Measurements from ENCODE around the gene SLC26A6. TPM values are rescaled to one million over a fixed set of nuclear protein-coding genes. Genes with fewer than 3 reads are reported as not detected.

SLC26A6 gene
- total RNA-seq, 1 experiment from 2014 or later: 55.1 TPM

DNA sequence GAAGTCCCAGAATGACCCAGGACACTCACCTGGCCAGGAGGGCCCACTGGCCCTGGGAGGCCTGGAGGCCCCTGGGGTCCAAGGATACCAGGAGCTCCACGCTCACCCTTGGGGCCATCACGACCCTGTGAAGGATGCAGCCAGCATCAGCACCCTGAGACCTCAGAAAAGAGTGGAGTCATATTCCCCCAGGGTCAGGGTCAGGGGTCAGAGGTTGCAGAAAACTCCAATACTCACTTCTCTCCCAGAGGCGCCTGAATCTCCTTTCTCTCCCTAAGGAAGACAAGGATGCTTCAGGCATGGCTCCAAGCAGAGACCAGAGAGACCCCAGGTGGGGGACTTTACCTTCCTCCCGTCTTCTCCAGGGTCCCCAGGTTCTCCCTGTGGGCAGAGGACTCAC is 58.6 kb downstream of the SLC26A6 start:
- CTCF ChIA-PET: no interaction called here
- H3K4me1 ChIP-seq (ENCODE audit: control insufficient read depth in 1 of 2, insufficient read depth in 2 of 2, low read length in 2 of 2): no peaks in the 10 kb centered on the region
- DNase-seq (ENCODE audit: low read depth, low spot score) (no peak), ATAC-seq (no peak)
- no peaks in the 10 kb centered on the region for H3K9me3 ChIP-seq (ENCODE audit: control insufficient read depth in 1 of 2, insufficient read depth in 1 of 2, low read depth in 1 of 2, low read length in 2 of 2)
- H4K20me1 ChIP-seq (ENCODE audit: insufficient read depth): no peaks in the 10 kb centered on the region
- BruUV-seq (replicated peaks): no TSS peak
- no peak overlapping the region for H2AFZ ChIP-seq (ENCODE audit: low read depth, low read length, poor library complexity, severe bottlenecking)
- POLR2A ChIA-PET: no interaction called here
- TF ChIP-seq EZH2phosphoT487 (IDR thresholded peaks at IDR 0.05; ENCODE audit: borderline replicate concordance) (no peak), JUND (IDR thresholded peaks at IDR 0.05) (no peak), CBX3 (IDR thresholded peaks at IDR 0.05; ENCODE audit: low read depth) (no peak), POLR2AphosphoS5 (IDR thresholded peaks at IDR 0.05; ENCODE audit: low read depth, low read length) (no peak), ELF1 (IDR thresholded peaks at IDR 0.05; ENCODE audit: borderline replicate concordance, low read depth) (no peak), EZH2 (IDR thresholded peaks at IDR 0.05) (no peak), CTCF (IDR thresholded peaks at IDR 0.05 in 2 of 3, conservative IDR thresholded peaks at IDR 0.05 in 1 of 3; ENCODE audit: borderline replicate concordance in 1 of 3, insufficient read depth in 1 of 3, low read depth in 2 of 3, low read length in 2 of 3) (no peak), YY1 (IDR thresholded peaks at IDR 0.05; ENCODE audit: extremely low read depth, insufficient replicate concordance, low read depth, low read length) (no peak)
- TF ChIP-seq, protein P1, sequence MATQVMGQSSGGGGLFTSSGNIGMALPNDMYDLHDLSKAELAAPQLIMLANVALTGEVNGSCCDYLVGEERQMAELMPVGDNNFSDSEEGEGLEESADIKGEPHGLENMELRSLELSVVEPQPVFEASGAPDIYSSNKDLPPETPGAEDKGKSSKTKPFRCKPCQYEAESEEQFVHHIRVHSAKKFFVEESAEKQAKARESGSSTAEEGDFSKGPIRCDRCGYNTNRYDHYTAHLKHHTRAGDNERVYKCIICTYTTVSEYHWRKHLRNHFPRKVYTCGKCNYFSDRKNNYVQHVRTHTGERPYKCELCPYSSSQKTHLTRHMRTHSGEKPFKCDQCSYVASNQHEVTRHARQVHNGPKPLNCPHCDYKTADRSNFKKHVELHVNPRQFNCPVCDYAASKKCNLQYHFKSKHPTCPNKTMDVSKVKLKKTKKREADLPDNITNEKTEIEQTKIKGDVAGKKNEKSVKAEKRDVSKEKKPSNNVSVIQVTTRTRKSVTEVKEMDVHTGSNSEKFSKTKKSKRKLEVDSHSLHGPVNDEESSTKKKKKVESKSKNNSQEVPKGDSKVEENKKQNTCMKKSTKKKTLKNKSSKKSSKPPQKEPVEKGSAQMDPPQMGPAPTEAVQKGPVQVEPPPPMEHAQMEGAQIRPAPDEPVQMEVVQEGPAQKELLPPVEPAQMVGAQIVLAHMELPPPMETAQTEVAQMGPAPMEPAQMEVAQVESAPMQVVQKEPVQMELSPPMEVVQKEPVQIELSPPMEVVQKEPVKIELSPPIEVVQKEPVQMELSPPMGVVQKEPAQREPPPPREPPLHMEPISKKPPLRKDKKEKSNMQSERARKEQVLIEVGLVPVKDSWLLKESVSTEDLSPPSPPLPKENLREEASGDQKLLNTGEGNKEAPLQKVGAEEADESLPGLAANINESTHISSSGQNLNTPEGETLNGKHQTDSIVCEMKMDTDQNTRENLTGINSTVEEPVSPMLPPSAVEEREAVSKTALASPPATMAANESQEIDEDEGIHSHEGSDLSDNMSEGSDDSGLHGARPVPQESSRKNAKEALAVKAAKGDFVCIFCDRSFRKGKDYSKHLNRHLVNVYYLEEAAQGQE (IDR thresholded peaks at IDR 0.05; ENCODE audit: low read depth): no peak
- TF ChIP-seq, protein P2, sequence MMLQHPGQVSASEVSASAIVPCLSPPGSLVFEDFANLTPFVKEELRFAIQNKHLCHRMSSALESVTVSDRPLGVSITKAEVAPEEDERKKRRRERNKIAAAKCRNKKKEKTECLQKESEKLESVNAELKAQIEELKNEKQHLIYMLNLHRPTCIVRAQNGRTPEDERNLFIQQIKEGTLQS (IDR thresholded peaks at IDR 0.05): no peak
- intact Hi-C loops (cut with micrococcal nuclease): no loop called here
- H3K9me2 ChIP-seq (ENCODE audit: insufficient read depth): no peaks in the 10 kb centered on the region
- RAD21 ChIA-PET (ENCODE audit: low non-redundant PET in 1 of 2, low total read pairs in 2 of 2, uncharacterized antibody in 2 of 2, unreplicated experiment in 2 of 2): no interaction called here
- H3K9ac ChIP-seq (ENCODE audit: low read length): no peak overlapping the region
- H3K79me2 ChIP-seq (ENCODE audit: insufficient read depth, low read length): no peaks in the 10 kb centered on the region
- H3K4me2 ChIP-seq (ENCODE audit: low read length): no peak overlapping the region
- no peaks in the 10 kb centered on the region for H3K36me3 ChIP-seq (ENCODE audit: control insufficient read depth in 1 of 2, insufficient read depth in 2 of 2, low read length in 2 of 2)
- H3K4me3 ChIP-seq (replicated peaks in 1 of 2; ENCODE audit: low read depth in 1 of 2, low read length in 2 of 2): no peak overlapping the region
- H3K27me3 ChIP-seq (ENCODE audit: insufficient read depth, low read length): no peaks in the 10 kb centered on the region
- H3K27ac ChIP-seq (ENCODE audit: low read depth, low read length): no peak overlapping the region

MicroRNA genes within 50 kb of the gene (microRNA counts, 767-probe panel; counts per million panel counts)
- not detected for microRNA hsa-miR-711

Small RNAs within 50 kb of the gene (microRNA-seq; reads per million reads assigned to microRNA genes)
- gene MIR4793 (ENCODE audit: borderline number of aligned reads) (not detected), gene MIR711 (ENCODE audit: borderline number of aligned reads) (not detected)

Other genes starting within 250 kb of the SLC26A6 start
- 35.6 TPM for gene PLXNB1, start 205.4 kb downstream of the SLC26A6 start, total RNA-seq (2021; ENCODE audit: unreplicated experiment)
- 29.3 TPM for gene CCDC51, start 195.3 kb downstream of the SLC26A6 start, total RNA-seq (2021; ENCODE audit: unreplicated experiment)
- gene TMA7, start 195.2 kb downstream of the SLC26A6 start, total RNA-seq (2021; ENCODE audit: unreplicated experiment): 334 TPM
- gene ATRIP, start 188.7 kb downstream of the SLC26A6 start, total RNA-seq (2021; ENCODE audit: unreplicated experiment): 15.6 TPM
- gene SHISA5, start 131.3 kb downstream of the SLC26A6 start, total RNA-seq (2021; ENCODE audit: unreplicated experiment): 104 TPM
- 20.3 TPM for gene PFKFB4, start 78.7 kb downstream of the SLC26A6 start, total RNA-seq (2021; ENCODE audit: unreplicated experiment)
- gene UCN2, start 71.7 kb downstream of the SLC26A6 start, total RNA-seq (2021; ENCODE audit: unreplicated experiment): 1.5 TPM
- gene COL7A1, start 40.1 kb downstream of the SLC26A6 start, total RNA-seq (2021; ENCODE audit: unreplicated experiment): 11.4 TPM
- 318 TPM for gene UQCRC1, start 25.8 kb downstream of the SLC26A6 start, total RNA-seq (2021; ENCODE audit: unreplicated experiment)
- gene TMEM89, start 13.7 kb downstream of the SLC26A6 start, total RNA-seq (2021; ENCODE audit: unreplicated experiment): 0.49 TPM
- gene CELSR3, start 27.4 kb upstream of the SLC26A6 start, total RNA-seq (2021; ENCODE audit: unreplicated experiment): 7.8 TPM
- gene NCKIPSD, start 50.5 kb upstream of the SLC26A6 start, total RNA-seq (2021; ENCODE audit: unreplicated experiment): 36.9 TPM
- 89.5 TPM for gene IP6K2, start 81.8 kb upstream of the SLC26A6 start, total RNA-seq (2021; ENCODE audit: unreplicated experiment)
- 63.3 TPM for gene PRKAR2A, start 212.4 kb upstream of the SLC26A6 start, total RNA-seq (2021; ENCODE audit: unreplicated experiment)